Raji (cell line): ENCODE measurements around the gene MAGI1.

Source experiments
- POLR2A ChIP-seq: IDR thresholded peaks from 2 replicates; pipeline ENCODE4 v1.6.1; 2011; ENCODE audit warnings: low read depth, low read length, control low read depth; ENCODE audit not compliant: insufficient read depth

Gene MAGI1

DNA sequence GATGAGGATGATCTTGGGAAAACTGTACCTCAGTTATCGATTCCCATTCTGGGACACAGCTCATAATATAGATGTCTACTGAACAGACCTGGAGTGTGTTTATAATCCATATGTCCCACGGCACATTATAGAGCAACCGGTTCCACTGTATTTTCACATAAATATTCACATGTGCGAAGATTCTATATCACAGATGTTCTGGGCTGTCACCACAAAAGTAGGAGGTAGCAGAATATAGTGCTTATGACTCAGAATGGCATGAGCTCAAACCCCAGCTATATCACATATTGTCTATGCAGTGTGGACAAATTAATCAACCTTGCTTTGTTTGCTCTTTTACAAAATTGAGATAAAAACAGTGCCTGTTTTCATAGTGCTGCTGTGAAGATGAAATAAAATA, 710.6 kb downstream of the MAGI1 start:
- no peak for TF ChIP-seq POLR2A

DNA sequence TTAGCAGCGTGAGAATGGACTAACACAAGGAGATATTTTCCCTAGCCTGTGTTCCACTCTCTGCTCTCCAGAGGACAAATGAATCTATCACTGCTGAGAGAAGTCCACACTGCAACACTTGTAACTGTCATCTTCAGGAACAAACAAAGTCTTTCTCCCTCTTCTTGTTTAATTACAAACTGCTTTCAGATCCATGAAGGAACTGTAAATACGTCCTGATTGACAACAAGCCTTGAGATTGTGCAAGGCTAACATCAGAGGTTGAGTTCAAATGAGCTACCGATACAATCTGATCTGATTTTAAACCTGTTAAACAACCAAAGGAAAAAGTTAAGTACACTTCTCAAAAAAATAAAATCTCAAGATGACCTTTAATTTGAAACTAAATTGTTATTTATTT, 712.1 kb downstream of the MAGI1 start:
- no peak for TF ChIP-seq POLR2A

- no peak for TF ChIP-seq POLR2A
These were observed 715.8 kb downstream of the MAGI1 start for GRCh38 chr3:65322910-65323309.

DNA sequence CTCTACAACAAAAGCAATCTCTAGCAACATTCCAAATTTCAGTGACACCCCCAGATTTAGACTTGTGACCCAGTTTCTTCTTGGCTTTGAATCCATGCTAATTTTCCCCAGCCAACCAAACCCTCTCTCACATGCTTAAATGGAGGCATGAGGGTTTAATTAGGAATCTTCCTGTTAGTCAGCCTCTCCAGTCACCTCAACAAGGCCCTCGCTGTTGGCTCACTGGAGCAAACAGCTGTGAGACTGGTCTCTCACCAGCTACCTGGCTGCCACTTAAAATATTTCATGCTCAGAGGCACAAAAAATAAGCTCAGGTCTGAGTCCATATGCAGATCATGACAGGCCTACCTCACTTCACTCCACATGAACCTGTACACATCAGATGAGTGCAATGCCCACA, 720.5 kb downstream of the MAGI1 start:
- TF ChIP-seq POLR2A, result no peak

GRCh38 chr3:65314916-65315315, 723.8 kb downstream of the MAGI1 start:
- no peak for TF ChIP-seq POLR2A

- TF ChIP-seq POLR2A, result no peak
These were observed 724.4 kb downstream of the MAGI1 start for GRCh38 chr3:65314269-65314668.

DNA sequence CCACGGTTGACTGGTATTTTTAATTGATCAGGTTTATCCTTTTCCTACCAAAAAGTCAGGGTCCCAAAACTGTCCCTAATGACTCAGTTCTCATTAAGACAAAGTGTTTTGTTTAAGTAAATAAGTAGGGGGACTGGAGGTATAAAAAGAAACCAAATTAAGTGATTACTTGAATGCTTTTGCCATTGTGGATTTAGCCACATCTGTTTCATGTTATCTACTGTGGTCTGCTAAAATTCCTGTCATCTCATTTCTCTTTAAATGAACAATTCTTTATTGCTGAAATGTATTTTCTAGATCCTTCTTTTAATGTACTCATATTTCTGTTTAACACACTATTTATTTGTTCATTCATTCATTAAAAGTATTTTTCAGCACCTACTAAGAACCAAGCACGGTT, 725.1 kb downstream of the MAGI1 start:
- no peak for TF ChIP-seq POLR2A

DNA sequence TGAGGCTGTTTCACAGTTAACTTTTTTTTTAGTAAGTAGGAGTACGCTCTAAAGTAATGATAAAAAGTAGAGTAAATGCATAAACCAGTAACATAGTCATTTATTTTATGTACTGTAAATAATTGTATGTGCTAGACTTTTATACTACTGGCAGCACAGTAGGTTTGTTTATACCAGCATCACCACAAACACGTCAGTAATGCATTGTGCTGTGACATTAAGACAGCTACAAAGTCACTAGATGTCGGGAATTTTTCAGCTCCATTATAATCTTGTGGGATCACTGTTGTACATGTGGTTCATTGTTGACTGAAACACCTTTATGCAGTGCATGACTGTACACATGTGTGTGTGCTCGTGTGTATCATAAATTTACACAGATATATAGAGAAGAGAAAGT, 732.9 kb downstream of the MAGI1 start:
- no peak for TF ChIP-seq POLR2A
